ENCODE results near the gene B4GALT5.

The B4GALT5 gene

GRCh38 chr20:49750611-49751396, 37.1 kb upstream of the B4GALT5 start:
- TF ChIP-seq CTCF (IDR thresholded peaks at IDR 0.05) = no peak
- H3K27ac Mint-ChIP-seq = peak overlapping the region; percentile 64

GRCh38 chr20:49749625-49750024, 35.9 kb upstream of the B4GALT5 start:
- Mint-ChIP-seq H3K4me1 (peaks cover 11% of the 10 kb centered on the region), H3K27ac (no peak overlapping the region), H3K4me3 (no peak overlapping the region), H3K9me3 (no peaks in the 10 kb centered on the region), H3K27me3 (ENCODE audit: low read depth, poor library complexity) (peaks cover 2% of the 10 kb centered on the region), H3K36me3 (ENCODE audit: low read depth) (no peaks in the 10 kb centered on the region)
- no peak for TF ChIP-seq CTCF (IDR thresholded peaks at IDR 0.05)
- DNase-seq = no peak

More at GRCh38 chr20:49750611-49751396, 37.1 kb upstream of the B4GALT5 start:
- Mint-ChIP-seq H3K4me3 (no peak overlapping the region), H3K4me1 (peaks cover 11% of the 10 kb centered on the region), H3K27me3 (ENCODE audit: low read depth, poor library complexity) (peaks cover 2% of the 10 kb centered on the region), H3K9me3 (no peaks in the 10 kb centered on the region), H3K36me3 (ENCODE audit: low read depth) (no peaks in the 10 kb centered on the region)
- DNase-seq = no peak

- Mint-ChIP-seq H3K9me3 (no peaks in the 10 kb centered on the region), H3K27me3 (ENCODE audit: low read depth, poor library complexity) (peaks cover 2% of the 10 kb centered on the region), H3K4me3 (no peak overlapping the region), H3K4me1 (peaks cover 11% of the 10 kb centered on the region), H3K27ac (no peak overlapping the region), H3K36me3 (ENCODE audit: low read depth) (no peaks in the 10 kb centered on the region)
- no peak for DNase-seq
- no peak for TF ChIP-seq CTCF (IDR thresholded peaks at IDR 0.05)
These were observed 34.8 kb upstream of the B4GALT5 start for GRCh38 chr20:49748525-49748838.

- H3K27me3 Mint-ChIP-seq (ENCODE audit: low read depth, poor library complexity) = peaks cover 5% of the 10 kb centered on the region
- no peak for TF ChIP-seq CTCF (IDR thresholded peaks at IDR 0.05)
- no peaks in the 10 kb centered on the region for H3K9me3 Mint-ChIP-seq
- DNase-seq = no peak
- H3K36me3 Mint-ChIP-seq (ENCODE audit: low read depth) = no peaks in the 10 kb centered on the region
- peaks cover 11% of the 10 kb centered on the region for H3K4me1 Mint-ChIP-seq
- H3K4me3 Mint-ChIP-seq = no peak overlapping the region
- H3K27ac Mint-ChIP-seq = peak overlapping the region; percentile 78
These were observed 34.2 kb upstream of the B4GALT5 start for GRCh38 chr20:49747707-49748524.

GRCh38 chr20:49742948-49743347, 29.3 kb upstream of the B4GALT5 start:
- Mint-ChIP-seq H3K27me3 (ENCODE audit: low read depth, poor library complexity) (peaks cover 10% of the 10 kb centered on the region), H3K36me3 (ENCODE audit: low read depth) (no peaks in the 10 kb centered on the region), H3K27ac (peak overlapping the region; percentile 85), H3K4me3 (no peak overlapping the region), H3K9me3 (no peaks in the 10 kb centered on the region), H3K4me1 (peaks cover 5% of the 10 kb centered on the region)
- DNase-seq = no peak
- no peak for TF ChIP-seq CTCF (IDR thresholded peaks at IDR 0.05)
